ENCODE data around the gene ZNF423.

The ZNF423 gene

GRCh38 chr16:49743658-49744057 is 112.3 kb downstream of the ZNF423 start:
- DNase-seq (ENCODE audit: low read depth), result no peak
- H3K4me3 ChIP-seq (ENCODE audit: low read depth, low read length), result no peak overlapping the region
- TF ChIP-seq, protein P1, sequence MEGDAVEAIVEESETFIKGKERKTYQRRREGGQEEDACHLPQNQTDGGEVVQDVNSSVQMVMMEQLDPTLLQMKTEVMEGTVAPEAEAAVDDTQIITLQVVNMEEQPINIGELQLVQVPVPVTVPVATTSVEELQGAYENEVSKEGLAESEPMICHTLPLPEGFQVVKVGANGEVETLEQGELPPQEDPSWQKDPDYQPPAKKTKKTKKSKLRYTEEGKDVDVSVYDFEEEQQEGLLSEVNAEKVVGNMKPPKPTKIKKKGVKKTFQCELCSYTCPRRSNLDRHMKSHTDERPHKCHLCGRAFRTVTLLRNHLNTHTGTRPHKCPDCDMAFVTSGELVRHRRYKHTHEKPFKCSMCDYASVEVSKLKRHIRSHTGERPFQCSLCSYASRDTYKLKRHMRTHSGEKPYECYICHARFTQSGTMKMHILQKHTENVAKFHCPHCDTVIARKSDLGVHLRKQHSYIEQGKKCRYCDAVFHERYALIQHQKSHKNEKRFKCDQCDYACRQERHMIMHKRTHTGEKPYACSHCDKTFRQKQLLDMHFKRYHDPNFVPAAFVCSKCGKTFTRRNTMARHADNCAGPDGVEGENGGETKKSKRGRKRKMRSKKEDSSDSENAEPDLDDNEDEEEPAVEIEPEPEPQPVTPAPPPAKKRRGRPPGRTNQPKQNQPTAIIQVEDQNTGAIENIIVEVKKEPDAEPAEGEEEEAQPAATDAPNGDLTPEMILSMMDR (IDR thresholded peaks at IDR 0.05; ENCODE audit: insufficient read depth, low read depth, low read length, missing control alignments), result no peak

DNA sequence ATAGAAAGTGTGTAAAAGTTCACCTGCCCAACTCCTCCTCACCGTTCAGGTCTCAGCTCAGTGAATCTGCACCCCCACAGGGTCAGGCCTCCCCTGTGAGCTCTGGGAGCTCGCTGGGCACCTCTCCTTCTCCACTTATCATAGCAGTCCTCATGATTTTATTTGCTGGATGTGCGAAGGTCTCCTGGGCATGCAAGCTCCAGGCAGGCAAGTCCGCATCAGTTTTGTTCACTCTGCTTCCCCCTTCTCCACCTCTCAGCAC is 112.8 kb downstream of the ZNF423 start:
- no peak overlapping the region for H3K4me3 ChIP-seq (ENCODE audit: low read depth, low read length)
- DNase-seq (ENCODE audit: low read depth), result no peak
- TF ChIP-seq, protein P1 (IDR thresholded peaks at IDR 0.05; ENCODE audit: insufficient read depth, low read depth, low read length, missing control alignments), result no peak

GRCh38 chr16:49742428-49743202 is 113.3 kb downstream of the ZNF423 start:
- TF ChIP-seq, protein P1 (IDR thresholded peaks at IDR 0.05; ENCODE audit: insufficient read depth, low read depth, low read length, missing control alignments), result no peak
- DNase-seq (ENCODE audit: low read depth), result no peak

GRCh38 chr16:49740256-49740655 is 115.7 kb downstream of the ZNF423 start:
- DNase-seq (ENCODE audit: low read depth), result no peak
- TF ChIP-seq, protein P1 (IDR thresholded peaks at IDR 0.05; ENCODE audit: insufficient read depth, low read depth, low read length, missing control alignments), result no peak
- no peak overlapping the region for H3K4me3 ChIP-seq (ENCODE audit: low read depth, low read length)

More at GRCh38 chr16:49742428-49743202, 113.3 kb downstream of the ZNF423 start:
- no peak overlapping the region for H3K4me3 ChIP-seq (ENCODE audit: low read depth, low read length)

- TF ChIP-seq, protein P1 (IDR thresholded peaks at IDR 0.05; ENCODE audit: insufficient read depth, low read depth, low read length, missing control alignments), result no peak
- no peak for DNase-seq (ENCODE audit: low read depth)
- no peak overlapping the region for H3K4me3 ChIP-seq (ENCODE audit: low read depth, low read length)
Observed at GRCh38 chr16:49739381-49739780, 116.5 kb downstream of the ZNF423 start.

DNA sequence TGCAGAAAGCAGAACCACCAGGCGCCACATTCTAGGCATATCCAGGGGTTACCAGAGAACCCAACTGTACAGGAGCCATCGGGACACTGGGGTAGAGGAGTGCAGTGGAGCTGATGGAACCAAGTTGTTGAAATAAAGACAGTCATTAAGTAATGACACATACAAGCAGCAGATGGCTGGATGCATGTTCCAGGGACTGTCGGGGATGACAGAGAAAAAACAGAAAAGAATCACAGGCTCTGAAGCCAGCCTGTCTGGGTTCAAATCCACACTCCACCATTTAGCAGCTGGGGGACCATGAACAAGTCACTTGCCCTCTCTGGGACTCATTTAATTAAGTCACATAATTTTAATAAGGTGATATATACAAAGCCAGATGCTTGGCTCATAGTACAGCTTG is 117.1 kb downstream of the ZNF423 start:
- DNase-seq (ENCODE audit: low read depth), result no peak
- TF ChIP-seq, protein P1 (IDR thresholded peaks at IDR 0.05; ENCODE audit: insufficient read depth, low read depth, low read length, missing control alignments), result no peak
- H3K4me3 ChIP-seq (ENCODE audit: low read depth, low read length), result no peak overlapping the region

DNA sequence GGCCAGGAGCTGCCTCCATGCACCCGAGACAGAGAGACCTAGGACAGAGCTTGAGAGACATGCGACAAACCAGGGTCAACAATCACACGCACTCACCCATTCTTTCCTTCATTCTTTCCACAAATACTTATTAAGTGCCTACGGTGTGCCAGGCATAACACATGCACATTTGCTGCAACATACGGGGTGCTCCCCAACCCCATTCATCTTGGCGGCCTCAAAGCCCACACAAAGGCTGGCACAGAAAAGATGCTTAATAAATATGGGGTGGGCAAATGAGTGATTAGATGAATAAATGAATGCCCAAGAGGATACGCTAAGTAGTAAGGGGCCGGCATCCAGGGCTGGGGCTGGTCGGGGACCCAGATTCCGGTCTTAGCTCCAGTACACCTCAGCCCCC is 117.9 kb downstream of the ZNF423 start:
- H3K4me3 ChIP-seq (ENCODE audit: low read depth, low read length), result no peak overlapping the region
- no peak for DNase-seq (ENCODE audit: low read depth)
- TF ChIP-seq, protein P1 (IDR thresholded peaks at IDR 0.05; ENCODE audit: insufficient read depth, low read depth, low read length, missing control alignments), result no peak
